ENCODE measurements around the gene ZNF416. TPM values are rescaled to one million over a fixed set of nuclear protein-coding genes. Genes with fewer than 3 reads are reported as not detected.

The ZNF416 gene
- total RNA-seq, 1 experiment from 2014 or later: 3.6 TPM

DNA sequence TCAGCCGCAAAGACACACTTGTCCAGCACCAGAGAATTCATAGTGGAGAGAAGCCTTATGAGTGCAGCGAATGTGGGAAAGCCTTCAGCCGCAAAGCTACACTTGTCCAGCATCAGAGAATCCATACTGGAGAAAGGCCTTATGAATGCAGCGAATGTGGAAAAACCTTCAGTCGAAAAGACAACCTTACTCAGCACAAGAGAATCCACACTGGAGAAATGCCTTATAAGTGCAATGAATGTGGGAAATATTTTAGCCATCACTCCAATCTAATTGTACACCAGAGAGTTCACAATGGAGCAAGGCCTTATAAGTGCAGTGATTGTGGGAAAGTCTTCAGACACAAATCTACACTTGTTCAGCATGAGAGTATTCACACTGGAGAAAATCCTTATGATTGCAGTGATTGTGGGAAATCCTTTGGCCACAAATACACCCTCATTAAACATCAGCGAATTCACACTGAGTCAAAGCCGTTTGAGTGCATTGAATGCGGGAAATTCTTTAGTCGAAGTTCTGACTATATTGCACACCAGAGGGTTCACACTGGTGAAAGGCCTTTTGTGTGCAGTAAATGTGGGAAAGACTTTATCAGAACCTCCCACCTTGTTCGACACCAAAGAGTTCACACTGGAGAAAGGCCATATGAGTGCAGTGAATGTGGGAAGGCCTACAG, 42.1 kb upstream of the ZNF416 start:
- TSS peak; percentile 4 for BruUV-seq (replicated peaks)

DNA sequence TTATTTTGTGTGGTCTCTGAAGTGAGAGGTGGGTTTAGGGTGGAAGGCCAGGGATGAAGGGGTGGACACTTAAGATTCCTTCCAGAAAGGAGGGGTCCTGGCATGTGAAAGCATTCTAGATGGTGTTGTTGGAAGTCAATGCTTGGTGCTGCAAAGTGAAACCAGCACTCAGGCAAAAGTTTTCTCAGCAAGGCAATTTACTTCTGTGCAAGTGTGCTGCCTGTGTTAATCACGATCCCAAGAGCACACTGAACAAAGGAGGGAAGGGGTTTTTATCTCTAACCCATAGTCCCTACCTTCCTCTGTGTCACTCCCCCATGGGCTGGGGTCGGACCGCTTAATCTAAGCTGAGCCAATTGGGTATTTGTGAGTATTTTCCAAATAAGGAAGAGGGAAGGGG, 36.6 kb upstream of the ZNF416 start:
- Histone ChIP-seq H3K4me1 (ENCODE audit: insufficient read depth, low read length) (no peaks in the 10 kb centered on the region), H3K27ac (ENCODE audit: low read length) (no peak overlapping the region), H3K4me3 (ENCODE audit: low read length) (peak overlapping the region; percentile 91), H3K36me3 (ENCODE audit: low read depth, low read length) (peaks cover 61% of the 10 kb centered on the region), H3K27me3 (ENCODE audit: low read length) (no peaks in the 10 kb centered on the region), H3K79me2 (ENCODE audit: low read length) (peaks cover 41% of the 10 kb centered on the region), H3K9me3 (ENCODE audit: low read length) (peaks cover 62% of the 10 kb centered on the region), H3K4me2 (ENCODE audit: low read length) (peak overlapping the region; percentile 89), H2AFZ (ENCODE audit: low read length) (no peak overlapping the region), H4K20me1 (ENCODE audit: low read length) (no peaks in the 10 kb centered on the region), H3F3A (ENCODE audit: low read length, unreplicated experiment) (no peaks in the 10 kb centered on the region), H3K9me2 (replicated peaks; ENCODE audit: low read length) (no peaks in the 10 kb centered on the region), H3K9ac (ENCODE audit: low read length) (no peak overlapping the region)
- intact Hi-C loops (cut with micrococcal nuclease): no loop called here
- BruUV-seq (replicated peaks): no TSS peak
- no peak for ATAC-seq
- no peak for DNase-seq
- TF ChIP-seq, protein P1, sequence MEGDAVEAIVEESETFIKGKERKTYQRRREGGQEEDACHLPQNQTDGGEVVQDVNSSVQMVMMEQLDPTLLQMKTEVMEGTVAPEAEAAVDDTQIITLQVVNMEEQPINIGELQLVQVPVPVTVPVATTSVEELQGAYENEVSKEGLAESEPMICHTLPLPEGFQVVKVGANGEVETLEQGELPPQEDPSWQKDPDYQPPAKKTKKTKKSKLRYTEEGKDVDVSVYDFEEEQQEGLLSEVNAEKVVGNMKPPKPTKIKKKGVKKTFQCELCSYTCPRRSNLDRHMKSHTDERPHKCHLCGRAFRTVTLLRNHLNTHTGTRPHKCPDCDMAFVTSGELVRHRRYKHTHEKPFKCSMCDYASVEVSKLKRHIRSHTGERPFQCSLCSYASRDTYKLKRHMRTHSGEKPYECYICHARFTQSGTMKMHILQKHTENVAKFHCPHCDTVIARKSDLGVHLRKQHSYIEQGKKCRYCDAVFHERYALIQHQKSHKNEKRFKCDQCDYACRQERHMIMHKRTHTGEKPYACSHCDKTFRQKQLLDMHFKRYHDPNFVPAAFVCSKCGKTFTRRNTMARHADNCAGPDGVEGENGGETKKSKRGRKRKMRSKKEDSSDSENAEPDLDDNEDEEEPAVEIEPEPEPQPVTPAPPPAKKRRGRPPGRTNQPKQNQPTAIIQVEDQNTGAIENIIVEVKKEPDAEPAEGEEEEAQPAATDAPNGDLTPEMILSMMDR (conservative IDR thresholded peaks at IDR 0.05; ENCODE audit: low read depth, low read length): no peak
- TF ChIP-seq EZH2 (IDR thresholded peaks at IDR 0.05; ENCODE audit: low read length, unreplicated experiment): no peak
- no peak for TF ChIP-seq EZH2phosphoT487 (IDR thresholded peaks at IDR 0.05; ENCODE audit: borderline replicate concordance, low read length)
- POLR2A ChIA-PET (ENCODE audit: unreplicated experiment): no interaction called here
- CTCF ChIA-PET: no interaction called here

More for the DNA sequence above, 42.1 kb upstream of the ZNF416 start:
- peak overlapping the region; percentile 13; the same call in 1 of the 2 replicates for H3K4me3 ChIP-seq (ENCODE audit: low read length)
- peaks cover 96% of the 10 kb centered on the region for H3K9me3 ChIP-seq (ENCODE audit: low read length)
- ATAC-seq (no peak), DNase-seq (no peak)
- no peaks in the 10 kb centered on the region for H3F3A ChIP-seq (ENCODE audit: low read length, unreplicated experiment)
- ChIA-PET POLR2A (ENCODE audit: unreplicated experiment) (no interaction called here), CTCF (no interaction called here)
- intact Hi-C loops (cut with micrococcal nuclease): no loop called here
- H3K27ac ChIP-seq (ENCODE audit: low read length): no peak overlapping the region
- H3K36me3 ChIP-seq (ENCODE audit: low read depth, low read length): peaks cover 97% of the 10 kb centered on the region
- no peak overlapping the region for H3K4me2 ChIP-seq (ENCODE audit: low read length)
- no peak overlapping the region for H2AFZ ChIP-seq (ENCODE audit: low read length)
- no peak overlapping the region for H3K9ac ChIP-seq (ENCODE audit: low read length)
- no peaks in the 10 kb centered on the region for H3K27me3 ChIP-seq (ENCODE audit: low read length)
- H3K79me2 ChIP-seq (ENCODE audit: low read length): peaks cover 25% of the 10 kb centered on the region
- H4K20me1 ChIP-seq (ENCODE audit: low read length): no peaks in the 10 kb centered on the region
- H3K4me1 ChIP-seq (ENCODE audit: insufficient read depth, low read length): no peaks in the 10 kb centered on the region
- TF ChIP-seq EZH2phosphoT487 (IDR thresholded peaks at IDR 0.05; ENCODE audit: borderline replicate concordance, low read length) (no peak), EZH2 (IDR thresholded peaks at IDR 0.05; ENCODE audit: low read length, unreplicated experiment) (no peak)
- TF ChIP-seq, protein P1 (conservative IDR thresholded peaks at IDR 0.05; ENCODE audit: low read depth, low read length): no peak
- H3K9me2 ChIP-seq (replicated peaks; ENCODE audit: low read length): no peaks in the 10 kb centered on the region
